ENCODE results near the gene OSBPL3.
A peak's percentile ranks its signal among the peaks of the same experiment; 100 is the strongest.

OSBPL3 gene

DNA sequence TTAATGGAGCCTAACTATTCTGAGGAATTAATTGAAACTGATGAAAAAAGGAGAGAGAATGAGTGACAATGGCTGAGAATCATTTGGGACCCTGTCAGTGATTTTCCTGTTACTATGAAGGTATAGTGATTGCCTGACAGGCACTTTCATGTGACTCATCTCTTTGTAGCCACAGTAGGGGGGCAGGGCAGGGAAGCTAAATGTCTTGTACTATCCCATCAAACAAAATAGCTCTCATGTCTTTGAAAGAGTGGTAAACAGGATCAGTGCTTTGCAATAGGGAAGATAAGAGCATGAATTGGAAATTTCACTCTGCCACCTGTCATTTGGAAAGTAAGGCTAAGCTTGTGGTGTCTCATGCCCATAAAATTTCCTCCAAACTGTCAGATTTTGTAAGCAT is 128.2 kb downstream of the OSBPL3 start:
- TF ChIP-seq, protein P1, sequence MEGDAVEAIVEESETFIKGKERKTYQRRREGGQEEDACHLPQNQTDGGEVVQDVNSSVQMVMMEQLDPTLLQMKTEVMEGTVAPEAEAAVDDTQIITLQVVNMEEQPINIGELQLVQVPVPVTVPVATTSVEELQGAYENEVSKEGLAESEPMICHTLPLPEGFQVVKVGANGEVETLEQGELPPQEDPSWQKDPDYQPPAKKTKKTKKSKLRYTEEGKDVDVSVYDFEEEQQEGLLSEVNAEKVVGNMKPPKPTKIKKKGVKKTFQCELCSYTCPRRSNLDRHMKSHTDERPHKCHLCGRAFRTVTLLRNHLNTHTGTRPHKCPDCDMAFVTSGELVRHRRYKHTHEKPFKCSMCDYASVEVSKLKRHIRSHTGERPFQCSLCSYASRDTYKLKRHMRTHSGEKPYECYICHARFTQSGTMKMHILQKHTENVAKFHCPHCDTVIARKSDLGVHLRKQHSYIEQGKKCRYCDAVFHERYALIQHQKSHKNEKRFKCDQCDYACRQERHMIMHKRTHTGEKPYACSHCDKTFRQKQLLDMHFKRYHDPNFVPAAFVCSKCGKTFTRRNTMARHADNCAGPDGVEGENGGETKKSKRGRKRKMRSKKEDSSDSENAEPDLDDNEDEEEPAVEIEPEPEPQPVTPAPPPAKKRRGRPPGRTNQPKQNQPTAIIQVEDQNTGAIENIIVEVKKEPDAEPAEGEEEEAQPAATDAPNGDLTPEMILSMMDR (IDR thresholded peaks at IDR 0.05; ENCODE audit: extremely low read depth, missing control alignments): no peak
- no peak for DNase-seq (ENCODE audit: low spot score)

DNA sequence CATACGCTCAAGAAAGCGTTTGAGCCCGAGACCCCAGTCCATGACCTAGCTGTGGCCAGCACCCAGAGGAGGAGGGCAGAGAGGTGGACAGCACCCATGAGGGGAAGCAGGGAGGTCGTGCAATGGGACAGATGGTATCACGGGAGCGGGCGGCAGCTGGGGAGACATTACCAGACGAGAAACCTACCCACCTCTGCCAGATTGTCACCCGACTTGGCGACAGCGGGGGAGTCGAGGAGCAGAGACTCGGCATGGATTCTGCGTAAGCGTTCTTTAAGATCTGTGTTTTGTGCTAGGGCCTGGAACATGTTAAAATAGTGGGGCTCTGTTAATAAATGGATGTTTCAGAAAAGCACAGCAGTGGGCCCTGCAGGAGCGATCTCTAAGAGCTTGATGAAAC is 131.1 kb downstream of the OSBPL3 start:
- TF ChIP-seq, protein P1 (IDR thresholded peaks at IDR 0.05; ENCODE audit: extremely low read depth, missing control alignments): no peak
- no peak for DNase-seq (ENCODE audit: low spot score)

DNA sequence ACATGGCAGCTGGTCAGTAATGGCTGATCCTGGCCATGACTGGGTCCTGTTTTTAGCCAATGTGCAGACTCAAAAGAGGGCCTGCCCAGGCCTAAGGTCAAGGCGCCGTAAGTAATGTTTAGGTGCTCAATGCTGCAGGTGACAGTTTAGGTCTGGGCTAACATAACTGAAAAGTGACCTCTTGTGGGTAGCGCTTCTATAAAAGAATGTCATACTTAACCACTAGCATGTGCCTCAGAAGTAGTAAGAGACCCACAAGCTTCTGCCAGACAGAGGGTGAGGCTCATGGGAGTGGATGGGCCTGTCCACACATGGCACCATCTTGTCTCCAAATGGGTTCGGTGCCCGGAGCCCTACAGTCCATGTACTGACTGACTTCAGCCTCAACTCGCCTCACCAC is 132.2 kb downstream of the OSBPL3 start:
- TF ChIP-seq, protein P1 (IDR thresholded peaks at IDR 0.05; ENCODE audit: extremely low read depth, missing control alignments): no peak
- no peak for DNase-seq (ENCODE audit: low spot score)

DNA sequence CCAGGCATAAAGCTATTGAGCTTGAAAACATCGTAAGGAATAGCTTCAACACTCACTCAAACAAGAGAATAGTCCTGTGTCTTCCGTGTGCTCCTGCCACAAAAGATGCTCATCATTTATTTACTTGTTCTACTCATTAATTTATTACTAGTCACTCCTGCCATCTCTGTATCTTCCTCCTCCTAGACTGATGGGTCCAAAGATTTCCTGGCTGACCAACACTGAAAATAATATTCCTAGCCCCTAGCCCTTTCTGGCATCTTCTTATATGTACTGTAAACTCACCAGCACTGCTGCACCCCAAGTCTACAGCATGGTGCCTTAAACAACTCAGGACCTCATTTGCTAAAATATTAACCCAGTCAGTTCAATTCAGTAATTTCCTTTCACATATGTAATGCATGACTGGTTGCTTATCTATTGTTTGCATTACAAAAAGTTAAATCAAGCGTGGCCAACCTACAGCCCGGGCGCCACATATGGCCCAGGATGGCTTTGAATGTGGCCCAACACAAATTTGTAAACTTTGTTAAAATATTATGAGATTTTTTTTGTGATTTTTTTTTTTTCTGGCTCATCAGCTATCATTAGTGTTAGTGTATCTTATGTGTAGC is 136.1 kb downstream of the OSBPL3 start:
- TF ChIP-seq, protein P1 (IDR thresholded peaks at IDR 0.05; ENCODE audit: extremely low read depth, missing control alignments): no peak
- no peak for DNase-seq (ENCODE audit: low spot score)

DNA sequence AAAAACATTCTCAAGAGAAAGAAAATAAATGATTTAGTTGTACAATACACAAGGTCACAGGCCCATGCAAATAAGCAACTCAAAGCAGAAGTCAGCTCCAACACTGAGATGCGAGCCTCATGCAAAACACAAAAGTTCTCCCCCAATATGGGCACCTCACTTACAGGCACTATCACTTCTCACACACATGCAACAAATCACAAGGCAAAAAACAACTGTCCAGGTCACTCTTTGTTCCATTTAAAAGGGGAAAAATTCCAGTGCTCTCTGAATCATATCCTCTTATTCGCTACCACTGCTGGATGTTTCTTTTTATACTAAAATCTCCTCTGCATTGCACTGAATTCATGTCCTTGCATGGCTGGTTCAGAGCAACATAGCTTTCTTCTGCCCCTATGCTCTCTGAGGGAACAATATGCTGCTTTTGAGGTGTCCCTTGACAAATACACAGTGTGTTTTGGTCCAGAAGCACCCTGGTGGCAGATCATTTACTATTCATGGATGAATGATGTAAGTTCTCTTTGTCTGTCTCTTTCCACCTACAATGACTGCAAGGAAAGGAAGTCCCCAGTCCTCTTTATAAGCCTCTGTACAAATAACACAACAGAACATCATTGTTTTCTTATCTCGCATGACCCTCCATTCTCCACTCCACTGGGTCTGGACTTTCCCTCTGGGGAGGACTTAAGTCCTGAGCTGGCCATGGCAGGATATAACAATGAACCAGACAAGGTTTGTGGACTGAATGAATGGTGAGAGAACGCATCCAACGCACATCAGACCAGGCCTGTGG is 137.3 kb downstream of the OSBPL3 start:
- peak; percentile 18 for DNase-seq (ENCODE audit: low spot score)
- TF ChIP-seq, protein P1 (IDR thresholded peaks at IDR 0.05; ENCODE audit: extremely low read depth, missing control alignments): no peak

DNA sequence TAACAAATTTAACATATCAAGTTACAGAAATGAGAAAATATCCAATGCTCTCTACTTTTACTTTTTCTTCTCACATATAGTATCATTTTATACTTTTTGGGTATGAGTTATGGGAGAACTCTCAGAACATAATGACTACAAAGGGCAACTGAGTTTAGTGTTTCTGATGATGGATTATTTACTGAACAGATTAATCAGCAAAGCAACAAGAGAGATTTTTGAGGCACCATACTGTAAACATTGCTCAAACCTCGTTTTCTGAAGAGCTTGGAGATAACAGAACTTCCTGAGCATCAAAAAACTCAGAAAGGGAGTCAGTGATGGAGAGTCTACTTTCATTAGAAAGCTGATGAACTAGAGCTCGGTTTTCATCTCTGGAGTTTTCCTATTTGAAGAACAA is 137.9 kb downstream of the OSBPL3 start:
- DNase-seq (ENCODE audit: low spot score): no peak
- TF ChIP-seq, protein P1 (IDR thresholded peaks at IDR 0.05; ENCODE audit: extremely low read depth, missing control alignments): no peak

DNA sequence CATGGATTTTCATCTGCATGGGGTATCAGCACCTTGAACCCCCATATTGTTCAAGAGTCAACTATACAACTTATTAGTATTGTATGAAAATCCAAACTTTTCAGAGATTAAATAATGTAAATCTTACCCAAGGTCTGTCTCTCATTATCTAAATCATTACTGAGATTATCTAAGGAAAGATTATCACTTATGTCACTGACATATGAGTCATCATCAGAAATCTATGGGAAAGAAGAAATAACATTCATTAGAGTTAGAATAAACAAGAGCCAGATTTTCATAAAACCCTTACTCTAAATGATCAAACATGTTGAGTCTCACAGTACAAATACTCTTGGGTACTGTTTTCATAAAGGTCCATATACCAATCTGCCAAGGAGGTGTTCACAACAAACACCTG is 139.4 kb downstream of the OSBPL3 start:
- TF ChIP-seq, protein P1 (IDR thresholded peaks at IDR 0.05; ENCODE audit: extremely low read depth, missing control alignments): no peak
- DNase-seq (ENCODE audit: low spot score): no peak
